Activated CD8-positive, alpha-beta memory T cell treated with anti-CD3 and anti-CD28 coated beads, Interleukin-2, amount 50 U/mL, for 1 hour (primary cell): ENCODE measurements around the gene PDCD1.

Experiments
- DNase-seq: peaks from one replicate; pipeline ENCODE4 v3.0.0-alpha.2; 2020; ENCODE audit errors: extremely low read depth

Gene PDCD1

GRCh38 chr2:241852116-241852980 is 6.3 kb downstream of the PDCD1 start:
- no peak for DNase-seq

- DNase-seq, result no peak
Measured at GRCh38 chr2:241851325-241852115, 7.2 kb downstream of the PDCD1 start.

GRCh38 chr2:241850544-241851324 is 8.0 kb downstream of the PDCD1 start:
- DNase-seq, result no peak

- no peak for DNase-seq
Measured at GRCh38 chr2:241849616-241850543, 8.8 kb downstream of the PDCD1 start.

GRCh38 chr2:241848761-241849615 is 9.7 kb downstream of the PDCD1 start:
- DNase-seq, result no peak

- no peak for DNase-seq
Measured at GRCh38 chr2:241846406-241846805, 12.3 kb downstream of the PDCD1 start.

GRCh38 chr2:241844831-241845578 is 13.7 kb downstream of the PDCD1 start:
- no peak for DNase-seq

GRCh38 chr2:241844066-241844728 is 14.5 kb downstream of the PDCD1 start:
- peak; percentile 69 for DNase-seq

- DNase-seq, result no peak
Measured at GRCh38 chr2:241843321-241844065, 15.2 kb downstream of the PDCD1 start.

GRCh38 chr2:241842620-241843211 is 16.0 kb downstream of the PDCD1 start:
- DNase-seq, result peak; percentile 48

GRCh38 chr2:241842067-241842415 is 16.7 kb downstream of the PDCD1 start:
- no peak for DNase-seq

GRCh38 chr2:241841181-241842066 is 17.3 kb downstream of the PDCD1 start:
- no peak for DNase-seq

GRCh38 chr2:241837197-241837965 is 21.3 kb downstream of the PDCD1 start:
- DNase-seq, result no peak

GRCh38 chr2:241836292-241836691 is 22.4 kb downstream of the PDCD1 start:
- DNase-seq, result no peak

GRCh38 chr2:241835611-241836010 is 23.1 kb downstream of the PDCD1 start:
- no peak for DNase-seq
